HL-60 (cell line): ENCODE results near the gene TASOR2.

Experiments
- DNase-seq, 2 experiments: peaks; one replicate each; pipeline ENCODE4 v3.0.0-alpha.2; 2010 to 2020; ENCODE audit warnings: low read depth in 1 of 2, low spot score in 1 of 2
- H3K27ac ChIP-seq: fragments of 250-450 bp; sonication (Bioruptor Pico); replicated peaks from 2 replicates; pipeline ENCODE4 v1.5.1; 2020; ENCODE audit warnings: mild to moderate bottlenecking, moderate library complexity
- H3K27me3 ChIP-seq: fragments of 250-450 bp; sonication (Bioruptor Pico); 2 replicates; pipeline ENCODE4 v1.5.1; 2021; ENCODE audit warnings: mild to moderate bottlenecking, moderate library complexity; ENCODE audit not compliant: insufficient read depth, poor library complexity, severe bottlenecking
- H3K4me3 ChIP-seq: replicated peaks from 2 replicates; pipeline ENCODE4 v1.5.1; 2011; ENCODE audit warnings: mild to moderate bottlenecking, control low read depth, low read length; ENCODE audit not compliant: insufficient read depth
- CTCF ChIP-seq: IDR thresholded peaks from one replicate; pipeline ENCODE4 v1.5.1; 2011; ENCODE audit warnings: low read length, control low read depth, inconsistent platforms; ENCODE audit not compliant: insufficient read depth
- GABPA ChIP-seq: IDR thresholded peaks from 2 replicates; pipeline ENCODE4 v1.6.1; 2012; ENCODE audit warnings: low read depth
- POLR2AphosphoS5 ChIP-seq: IDR thresholded peaks from 2 replicates; pipeline ENCODE4 v1.6.1; 2012; ENCODE audit warnings: low read depth
- REST ChIP-seq: IDR thresholded peaks from 2 replicates; pipeline ENCODE4 v1.6.1; 2012; ENCODE audit warnings: low read depth; ENCODE audit not compliant: insufficient replicate concordance
- SPI1 ChIP-seq: IDR thresholded peaks from 2 replicates; pipeline ENCODE4 v1.6.1; 2012; ENCODE audit warnings: low read depth, mild to moderate bottlenecking, borderline replicate concordance

TASOR2 gene

GRCh38 chr10:5708356-5708755 lies 23.7 kb downstream of the TASOR2 start:
- Histone ChIP-seq H3K27ac (no peak overlapping the region), H3K27me3 (no peaks in the 10 kb centered on the region), H3K4me3 (no peak overlapping the region)
- TF ChIP-seq GABPA (no peak), CTCF (no peak), REST (no peak), SPI1 (no peak), POLR2AphosphoS5 (no peak)
- DNase-seq: no peak

- Histone ChIP-seq H3K4me3 (no peak overlapping the region), H3K27ac (no peak overlapping the region), H3K27me3 (no peaks in the 10 kb centered on the region)
- TF ChIP-seq GABPA: no peak
- TF ChIP-seq REST: no peak
- no peak for TF ChIP-seq SPI1
- no peak for TF ChIP-seq POLR2AphosphoS5
- no peak for DNase-seq
Observed at GRCh38 chr10:5709865-5710264, 25.2 kb downstream of the TASOR2 start.

GRCh38 chr10:5710859-5711258 lies 26.2 kb downstream of the TASOR2 start:
- H3K27ac ChIP-seq: no peak overlapping the region
- no peaks in the 10 kb centered on the region for H3K27me3 ChIP-seq
- DNase-seq: no peak
- TF ChIP-seq SPI1 (no peak), GABPA (no peak), CTCF (no peak), REST (no peak), POLR2AphosphoS5 (no peak)
- no peak overlapping the region for H3K4me3 ChIP-seq

- Histone ChIP-seq H3K27me3 (no peaks in the 10 kb centered on the region), H3K4me3 (no peak overlapping the region), H3K27ac (no peak overlapping the region)
- TF ChIP-seq CTCF: no peak
- no peak for TF ChIP-seq GABPA
- TF ChIP-seq POLR2AphosphoS5: no peak
- no peak for TF ChIP-seq REST
- no peak for TF ChIP-seq SPI1
- DNase-seq: no peak
Observed at GRCh38 chr10:5711642-5712041, 27.0 kb downstream of the TASOR2 start.
